Left lobe of liver (tissue), 2 donors: Measurements from ENCODE around the gene ALOX12. TPM values are rescaled to one million over a fixed set of nuclear protein-coding genes. Genes with fewer than 3 reads are reported as not detected.

Experiments used
- ATAC-seq: fragments of 200-7000 bp; cut with Tn5 transposase; one replicate; pipeline ENCODE4 v1.9.1; 2020; ENCODE audit warnings: mild to moderate bottlenecking, moderate library complexity
- DNase-seq: peaks from one replicate; pipeline ENCODE4 v3.0.0-alpha.2; 2020; ENCODE audit warnings: low spot score
- total RNA-seq: library from RNA; stranded (reverse); gene quantifications from one replicate; pipeline ENCODE4 v1.2.1, GENCODE V29; 2021
- donor health status: DM: no; HTN: no; CAD: no; lungs with moderate emphysema.
- donor health status: DM: no; HTN: yes; CAD: no.

The ALOX12 gene
- total RNA-seq, 1 donor from 2014 or later, result not detected

GRCh38 chr17:7020894-7021664 is 25.2 kb downstream of the ALOX12 start:
- DNase-seq (no peak), ATAC-seq (no peak)

- peak; percentile 80 for ATAC-seq
- DNase-seq, result peak; percentile 83
These were observed 26.3 kb downstream of the ALOX12 start for GRCh38 chr17:7021993-7022778.

GRCh38 chr17:7022781-7023571 is 27.1 kb downstream of the ALOX12 start, which contains the start of gene BCL6B:
BCL6B (plus strand) TSS chr17:7023050; CDS start chr17:7023672, 622 bp downstream.
- no peak for ATAC-seq
- DNase-seq, result no peak

DNA sequence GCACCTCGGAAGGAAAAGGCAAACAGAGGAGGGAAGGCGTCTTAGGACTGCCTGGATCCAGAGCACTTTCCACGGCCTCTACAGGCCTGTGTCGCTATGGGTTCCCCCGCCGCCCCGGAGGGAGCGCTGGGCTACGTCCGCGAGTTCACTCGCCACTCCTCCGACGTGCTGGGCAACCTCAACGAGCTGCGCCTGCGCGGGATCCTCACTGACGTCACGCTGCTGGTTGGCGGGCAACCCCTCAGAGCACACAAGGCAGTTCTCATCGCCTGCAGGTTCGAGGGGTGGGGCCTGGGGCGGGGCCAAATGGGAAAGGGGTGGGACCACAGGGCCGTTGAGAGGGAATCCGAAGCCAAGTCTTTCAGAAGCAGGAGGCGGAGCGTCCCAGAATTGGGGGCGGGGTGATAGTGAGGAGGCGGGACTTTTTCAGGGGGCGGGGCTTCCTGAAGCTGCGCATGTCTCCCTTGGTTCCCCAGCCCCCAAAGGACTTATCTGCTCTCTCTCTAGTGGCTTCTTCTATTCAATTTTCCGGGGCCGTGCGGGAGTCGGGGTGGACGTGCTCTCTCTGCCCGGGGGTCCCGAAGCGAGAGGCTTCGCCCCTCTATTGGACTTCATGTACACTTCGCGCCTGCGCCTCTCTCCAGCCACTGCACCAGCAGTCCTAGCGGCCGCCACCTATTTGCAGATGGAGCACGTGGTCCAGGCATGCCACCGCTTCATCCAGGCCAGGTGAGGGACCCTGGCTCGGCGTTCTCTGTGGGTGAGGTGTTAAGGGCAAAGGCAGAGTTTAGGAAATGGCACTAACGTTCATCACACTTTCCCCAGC is 27.9 kb downstream of the ALOX12 start:
- DNase-seq, result peak; percentile 93
- ATAC-seq, result peak; percentile 60

- DNase-seq (no peak), ATAC-seq (no peak)
These were observed 28.5 kb downstream of the ALOX12 start for GRCh38 chr17:7024402-7024785.

GRCh38 chr17:7025245-7025644 is 29.4 kb downstream of the ALOX12 start:
- ATAC-seq (no peak), DNase-seq (no peak)

DNA sequence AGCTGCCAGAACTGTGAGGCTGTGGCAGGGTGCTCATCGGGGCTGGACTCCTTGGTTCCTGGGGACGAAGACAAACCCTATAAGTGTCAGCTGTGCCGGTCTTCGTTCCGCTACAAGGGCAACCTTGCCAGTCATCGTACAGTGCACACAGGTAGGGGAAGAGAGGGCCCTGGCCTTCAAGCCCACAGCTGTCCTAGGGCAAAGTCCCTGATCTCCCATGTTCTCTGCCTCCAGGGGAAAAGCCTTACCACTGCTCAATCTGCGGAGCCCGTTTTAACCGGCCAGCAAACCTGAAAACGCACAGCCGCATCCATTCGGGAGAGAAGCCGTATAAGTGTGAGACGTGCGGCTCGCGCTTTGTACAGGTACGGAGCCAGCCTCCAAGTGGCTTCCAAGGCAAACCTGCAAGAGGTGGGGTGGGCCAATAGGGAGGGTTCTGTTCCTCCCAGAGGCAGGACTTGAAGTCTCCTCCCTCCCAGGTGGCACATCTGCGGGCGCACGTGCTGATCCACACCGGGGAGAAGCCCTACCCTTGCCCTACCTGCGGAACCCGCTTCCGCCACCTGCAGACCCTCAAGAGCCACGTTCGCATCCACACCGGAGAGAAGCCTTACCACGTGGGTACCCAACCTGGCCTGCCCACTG is 30.7 kb downstream of the ALOX12 start:
- DNase-seq, result no peak

GRCh38 chr17:7027335-7027734 is 31.5 kb downstream of the ALOX12 start:
- DNase-seq (no peak), ATAC-seq (no peak)

More for the DNA sequence above, 30.7 kb downstream of the ALOX12 start:
- no peak for ATAC-seq

DNA sequence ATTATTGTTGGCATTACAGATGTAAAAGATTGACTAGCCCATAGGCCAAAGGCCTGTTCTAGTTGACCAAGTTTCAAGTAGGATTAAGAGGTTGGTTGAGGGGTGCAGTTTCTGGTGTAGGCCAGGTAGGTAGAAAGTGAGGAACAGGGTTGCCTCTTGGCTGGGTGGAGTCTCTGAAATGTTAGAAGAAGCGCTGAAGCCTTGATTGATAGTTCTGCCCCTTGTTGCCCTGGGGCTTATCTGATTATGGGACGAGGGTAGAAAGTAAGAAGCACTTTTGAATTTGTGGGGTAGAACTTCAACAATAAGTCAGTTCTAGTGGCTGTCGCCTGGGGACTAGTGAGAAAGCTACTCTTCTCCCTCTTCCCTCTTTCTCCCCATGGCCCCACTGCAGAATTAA is 33.2 kb downstream of the ALOX12 start:
- no peak for ATAC-seq
- no peak for DNase-seq

DNA sequence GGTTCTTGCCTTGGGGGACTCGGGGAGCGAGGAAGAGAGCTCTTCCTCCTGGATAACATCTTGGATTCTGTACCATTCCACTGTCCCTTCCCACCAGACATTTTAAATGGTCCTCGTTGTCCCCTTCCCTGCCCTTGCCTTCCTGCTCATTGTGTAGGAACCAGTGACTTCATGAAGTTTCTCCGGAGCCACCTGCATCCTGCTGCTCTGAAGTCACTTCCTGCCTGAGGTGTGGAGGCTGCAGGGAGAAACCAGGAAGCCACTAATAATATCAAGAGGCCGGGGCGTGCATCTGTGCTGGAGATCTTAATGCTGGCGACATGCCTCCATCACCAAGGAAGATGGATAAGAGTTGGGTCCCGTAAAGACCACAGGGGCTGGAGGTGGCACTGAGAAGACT is 33.8 kb downstream of the ALOX12 start:
- ATAC-seq (no peak), DNase-seq (no peak)

DNA sequence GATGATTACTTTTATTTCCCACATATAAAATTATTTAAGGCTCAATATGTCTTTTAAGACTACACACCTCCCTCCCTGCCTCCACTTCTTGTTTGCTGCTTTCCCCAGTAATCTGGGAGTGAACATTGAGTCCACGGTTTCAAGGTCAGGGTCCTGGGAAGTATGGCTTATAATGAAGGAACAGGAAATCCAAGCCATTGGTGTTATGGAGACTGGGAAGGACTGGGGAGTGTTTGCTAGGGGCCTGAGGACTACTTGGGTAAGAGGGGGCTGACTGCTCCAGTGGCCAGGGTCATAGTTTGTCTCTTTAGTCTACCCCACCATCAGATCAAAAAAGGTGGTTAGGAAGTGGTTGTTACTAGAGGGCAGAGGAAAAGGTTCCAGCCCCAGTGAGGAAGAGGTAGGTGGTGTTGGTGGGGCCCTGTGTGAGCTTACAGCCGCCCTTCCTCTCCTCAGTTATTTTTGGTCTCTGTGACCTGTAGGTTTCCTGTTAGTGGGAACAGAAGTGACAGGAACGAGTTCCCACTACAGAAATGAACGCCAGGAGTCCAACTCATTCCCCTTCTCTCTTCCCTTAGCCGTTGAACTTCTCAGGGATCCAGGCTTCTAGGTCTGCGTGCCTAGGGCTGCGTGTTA is 39.2 kb downstream of the ALOX12 start:
- ATAC-seq (peak; percentile 0), DNase-seq (no peak)

- ATAC-seq (peak; percentile 74), DNase-seq (peak; percentile 100)
These were observed 39.9 kb downstream of the ALOX12 start, which contains the start of gene SLC16A13 for GRCh38 chr17:7035591-7036368. SLC16A13 (plus strand) TSS chr17:7036015; CDS start chr17:7036383, 368 bp downstream.

DNA sequence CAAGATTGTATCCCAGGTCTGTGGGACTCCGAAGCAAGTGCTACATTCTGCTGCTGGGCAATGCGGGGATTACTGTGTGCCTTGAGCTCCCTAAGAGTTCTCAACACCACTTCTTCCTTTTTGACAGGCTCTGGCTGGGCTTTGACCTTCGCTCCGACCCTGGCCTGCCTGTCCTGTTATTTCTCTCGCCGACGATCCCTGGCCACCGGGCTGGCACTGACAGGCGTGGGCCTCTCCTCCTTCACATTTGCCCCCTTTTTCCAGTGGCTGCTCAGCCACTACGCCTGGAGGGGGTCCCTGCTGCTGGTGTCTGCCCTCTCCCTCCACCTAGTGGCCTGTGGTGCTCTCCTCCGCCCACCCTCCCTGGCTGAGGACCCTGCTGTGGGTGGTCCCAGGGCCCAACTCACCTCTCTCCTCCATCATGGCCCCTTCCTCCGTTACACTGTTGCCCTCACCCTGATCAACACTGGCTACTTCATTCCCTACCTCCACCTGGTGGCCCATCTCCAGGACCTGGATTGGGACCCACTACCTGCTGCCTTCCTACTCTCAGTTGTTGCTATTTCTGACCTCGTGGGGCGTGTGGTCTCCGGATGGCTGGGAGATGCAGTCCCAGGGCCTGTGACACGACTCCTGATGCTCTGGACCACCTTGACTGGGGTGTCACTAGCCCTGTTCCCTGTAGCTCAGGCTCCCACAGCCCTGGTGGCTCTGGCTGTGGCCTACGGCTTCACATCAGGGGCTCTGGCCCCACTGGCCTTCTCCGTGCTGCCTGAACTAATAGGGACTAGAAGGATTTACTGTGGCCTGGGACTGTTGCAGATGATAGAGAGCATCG is 42.4 kb downstream of the ALOX12 start:
- ATAC-seq, result peak; percentile 26
- peak; percentile 83 for DNase-seq

- no peak for ATAC-seq
- DNase-seq, result no peak
These were observed 44.0 kb downstream of the ALOX12 start for GRCh38 chr17:7039832-7040231.

GRCh38 chr17:7041607-7042500 is 46.0 kb downstream of the ALOX12 start:
- ATAC-seq, result peak; percentile 8
- no peak for DNase-seq

GRCh38 chr17:7042501-7043181 is 46.8 kb downstream of the ALOX12 start:
- ATAC-seq, result peak; percentile 3

More at GRCh38 chr17:7042501-7043181, 46.8 kb downstream of the ALOX12 start:
- no peak for DNase-seq
